ENCODE results near the gene SPIB. TPM values are rescaled to one million over a fixed set of nuclear protein-coding genes. Genes with fewer than 3 reads are reported as not detected.

Gene SPIB
- total RNA-seq, 2 donors from 2014 or later, result not detected

DNA sequence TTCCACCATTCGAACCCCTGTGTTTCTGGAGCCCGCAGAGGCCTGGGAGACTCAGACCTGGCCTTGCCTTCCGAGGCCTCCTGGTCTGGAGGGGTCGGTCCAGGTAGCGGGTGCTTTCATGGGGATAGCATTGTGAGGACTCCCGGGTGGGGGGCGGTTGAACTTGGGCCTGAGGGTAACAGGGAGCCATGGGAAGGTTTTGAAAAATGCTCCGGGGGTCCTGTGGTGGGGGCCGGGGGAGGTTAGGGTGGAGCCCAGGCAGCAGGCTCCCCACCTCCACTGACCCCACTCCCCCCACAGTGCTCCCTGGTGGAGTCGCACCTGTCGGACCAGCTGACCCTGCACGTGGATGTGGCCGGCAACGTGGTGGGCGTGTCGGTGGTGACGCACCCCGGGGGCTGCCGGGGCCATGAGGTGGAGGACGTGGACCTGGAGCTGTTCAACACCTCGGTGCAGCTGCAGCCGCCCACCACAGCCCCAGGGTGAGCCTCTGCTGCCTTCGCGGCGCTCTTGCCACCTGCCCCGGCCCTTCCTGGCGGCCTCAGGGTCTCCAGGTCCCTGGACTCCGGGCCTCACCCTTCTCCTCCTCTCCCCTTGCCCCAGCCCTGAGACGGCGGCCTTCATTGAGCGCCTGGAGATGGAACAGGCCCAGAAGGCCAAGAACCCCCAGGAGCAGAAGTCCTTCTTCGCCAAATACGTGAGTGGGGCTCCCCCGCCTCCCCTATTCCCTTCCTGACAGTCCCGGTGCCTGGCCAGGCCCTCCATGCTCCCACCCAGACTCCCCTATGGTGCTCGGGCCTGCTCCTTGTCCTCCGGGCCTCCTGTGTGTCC lies 61.8 kb downstream of the SPIB start:
- peaks cover 4% of the 10 kb centered on the region for H3K4me1 ChIP-seq (replicated peaks)
- no peak overlapping the region for H3K27ac ChIP-seq
- no peaks in the 10 kb centered on the region for H3K9me3 ChIP-seq
- intact Hi-C loops (cut with DNase I), result no loop called here
- TF ChIP-seq POLR2AphosphoS5 (IDR thresholded peaks at IDR 0.05) (no peak), POLR2A (IDR thresholded peaks at IDR 0.05) (no peak)
- TF ChIP-seq, protein P1, sequence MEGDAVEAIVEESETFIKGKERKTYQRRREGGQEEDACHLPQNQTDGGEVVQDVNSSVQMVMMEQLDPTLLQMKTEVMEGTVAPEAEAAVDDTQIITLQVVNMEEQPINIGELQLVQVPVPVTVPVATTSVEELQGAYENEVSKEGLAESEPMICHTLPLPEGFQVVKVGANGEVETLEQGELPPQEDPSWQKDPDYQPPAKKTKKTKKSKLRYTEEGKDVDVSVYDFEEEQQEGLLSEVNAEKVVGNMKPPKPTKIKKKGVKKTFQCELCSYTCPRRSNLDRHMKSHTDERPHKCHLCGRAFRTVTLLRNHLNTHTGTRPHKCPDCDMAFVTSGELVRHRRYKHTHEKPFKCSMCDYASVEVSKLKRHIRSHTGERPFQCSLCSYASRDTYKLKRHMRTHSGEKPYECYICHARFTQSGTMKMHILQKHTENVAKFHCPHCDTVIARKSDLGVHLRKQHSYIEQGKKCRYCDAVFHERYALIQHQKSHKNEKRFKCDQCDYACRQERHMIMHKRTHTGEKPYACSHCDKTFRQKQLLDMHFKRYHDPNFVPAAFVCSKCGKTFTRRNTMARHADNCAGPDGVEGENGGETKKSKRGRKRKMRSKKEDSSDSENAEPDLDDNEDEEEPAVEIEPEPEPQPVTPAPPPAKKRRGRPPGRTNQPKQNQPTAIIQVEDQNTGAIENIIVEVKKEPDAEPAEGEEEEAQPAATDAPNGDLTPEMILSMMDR (IDR thresholded peaks at IDR 0.05), result no peak
- no peaks in the 10 kb centered on the region for H3K27me3 ChIP-seq (replicated peaks; ENCODE audit: insufficient read depth)
- DNase-seq (ENCODE audit: low spot score), result no peak
- 84% methylated on average over 36 of the region's 37 CpGs for WGBS
- no peak overlapping the region for H3K4me3 ChIP-seq
- peaks cover 0 to 16% of the 10 kb centered on the region in 2 donors for H3K36me3 ChIP-seq

Other genes with a start within 250 kb of the SPIB start
- gene MYH14, start 215.3 kb upstream of the SPIB start, total RNA-seq, result 10 to 100 TPM; 27.0 to 31.5 TPM
- gene KCNC3, start 89.6 kb upstream of the SPIB start, total RNA-seq, result 10 to 100 TPM in 1 of 2 donors, 1 to 10 TPM in 1; 3.6 to 10.6 TPM
- gene NAPSA, start 53.3 kb upstream of the SPIB start, total RNA-seq, result 1 to 10 TPM in 1 of 2 donors, under 1 TPM in 1; 0.85 to 5.0 TPM
- 100 to 1,000 TPM; 110 to 129 TPM for gene NR1H2, start 42.5 kb upstream of the SPIB start, total RNA-seq
- gene POLD1, start 34.6 kb upstream of the SPIB start, total RNA-seq, result 10 to 100 TPM; 15.6 to 35.7 TPM
- gene MYBPC2, start 14.0 kb downstream of the SPIB start, total RNA-seq, result under 1 TPM; 0.09 to 0.34 TPM
- gene EMC10, start 57.6 kb downstream of the SPIB start, total RNA-seq, result 100 to 1,000 TPM; 135 to 286 TPM
- 10 to 100 TPM in 1 of 2 donors, 1 to 10 TPM in 1; 5.9 to 16.8 TPM for gene GARIN5A, start 57.9 kb downstream of the SPIB start, total RNA-seq
- gene JOSD2, start 92.3 kb downstream of the SPIB start, total RNA-seq, result 10 to 100 TPM; 29.4 to 31.7 TPM
- not detected for gene ASPDH, start 95.0 kb downstream of the SPIB start, total RNA-seq
- 1 to 10 TPM; 5.6 to 7.9 TPM for gene LRRC4B, start 149.5 kb downstream of the SPIB start, total RNA-seq
- gene SYT3, start 220.9 kb downstream of the SPIB start, total RNA-seq, result 1 to 10 TPM; 3.0 to 4.4 TPM
- 10 to 100 TPM in 1 of 2 donors, 1 to 10 TPM in 1; 4.3 to 33.2 TPM for gene C19orf81, start 230.5 kb downstream of the SPIB start, total RNA-seq